ENCODE data around the gene ZSCAN25.

GRCh38 chr7:99619571-99620130 is 2.9 kb downstream of the ZSCAN25 start:
- TF ChIP-seq CTCF (IDR thresholded peaks at IDR 0.05) (no peak), POLR2A (IDR thresholded peaks at IDR 0.05) (no peak)

Measured in right lobe of liver (tissue), 4 donors.